SK-N-MC (cell line): ENCODE results near the gene MYL10.

ENCODE experiments used
- DNase-seq: peaks from one replicate; pipeline ENCODE4 v3.0.0-alpha.2; 2011; ENCODE audit warnings: low read depth, low spot score
- H3K27ac ChIP-seq: fragments of 200-600 bp; sonication (generic); 2 replicates; pipeline ENCODE4 v1.5.1; 2016; ENCODE audit warnings: mixed run types
- H3K36me3 ChIP-seq: fragments of 200-600 bp; sonication (generic); 2 replicates; pipeline ENCODE4 v1.6.1; 2017; ENCODE audit warnings: antibody characterized with exemption, low read length, mixed read lengths; ENCODE audit not compliant: insufficient read depth
- H3K4me3 ChIP-seq: fragments of 200-600 bp; sonication (generic); 2 replicates; pipeline ENCODE4 v1.5.1; 2016
- H3K9ac ChIP-seq: fragments of 200-600 bp; sonication (generic); 2 replicates; pipeline ENCODE4 v1.8.0; 2017; ENCODE audit warnings: mixed run types, mixed read lengths; ENCODE audit not compliant: insufficient read length
- H3K9me3 ChIP-seq: fragments of 200-600 bp; sonication (generic); 2 replicates; pipeline ENCODE4 v1.6.1; 2017; ENCODE audit warnings: low read depth, mild to moderate bottlenecking, antibody characterized with exemption, low read length, moderate library complexity, mixed read lengths
- EZH2 ChIP-seq: fragments of 200-600 bp; sonication (generic); IDR thresholded peaks from one replicate; pipeline ENCODE4 v1.6.1; 2017; ENCODE audit warnings: antibody characterized with exemption
- FOXP2 ChIP-seq: optimal IDR thresholded peaks from 2 replicates; pipeline ENCODE3; 2011; ENCODE audit warnings: mild to moderate bottlenecking, moderate library complexity; ENCODE audit not compliant: insufficient read depth; ENCODE audit errors: extremely low read length, control extremely low read depth
- POLR2AphosphoS5 ChIP-seq: IDR thresholded peaks from 2 replicates; pipeline ENCODE4 v1.6.1; 2012; ENCODE audit warnings: mild to moderate bottlenecking, low read depth, low read length, borderline replicate concordance

Gene MYL10

GRCh38 chr7:101620395-101620794, 8.7 kb downstream of the MYL10 start:
- no peak for DNase-seq
- no peak overlapping the region for H3K9ac ChIP-seq
- H3K9me3 ChIP-seq, result no peaks in the 10 kb centered on the region
- no peak overlapping the region for H3K27ac ChIP-seq
- no peak overlapping the region for H3K4me3 ChIP-seq
- no peaks in the 10 kb centered on the region for H3K36me3 ChIP-seq
- TF ChIP-seq FOXP2 (no peak), POLR2AphosphoS5 (no peak), EZH2 (no peak)

- DNase-seq, result no peak
- Histone ChIP-seq H3K9ac (no peak overlapping the region), H3K27ac (no peak overlapping the region), H3K36me3 (no peaks in the 10 kb centered on the region), H3K9me3 (no peaks in the 10 kb centered on the region), H3K4me3 (no peak overlapping the region)
- no peak for TF ChIP-seq POLR2AphosphoS5
- no peak for TF ChIP-seq EZH2
- no peak for TF ChIP-seq FOXP2
Measured at GRCh38 chr7:101618916-101619315, 10.2 kb downstream of the MYL10 start.

GRCh38 chr7:101618207-101618839, 10.8 kb downstream of the MYL10 start:
- Histone ChIP-seq H3K4me3 (no peak overlapping the region), H3K9me3 (no peaks in the 10 kb centered on the region), H3K27ac (no peak overlapping the region), H3K9ac (no peak overlapping the region), H3K36me3 (no peaks in the 10 kb centered on the region)
- no peak for DNase-seq
- TF ChIP-seq FOXP2, result no peak
- no peak for TF ChIP-seq POLR2AphosphoS5
- TF ChIP-seq EZH2, result no peak

- no peak overlapping the region for H3K4me3 ChIP-seq
- TF ChIP-seq EZH2 (no peak), FOXP2 (no peak), POLR2AphosphoS5 (no peak)
Measured at GRCh38 chr7:101617451-101618206, 11.5 kb downstream of the MYL10 start.

GRCh38 chr7:101615446-101615845, 13.7 kb downstream of the MYL10 start:
- H3K9me3 ChIP-seq, result no peaks in the 10 kb centered on the region
- no peak overlapping the region for H3K9ac ChIP-seq
- H3K27ac ChIP-seq, result no peak overlapping the region
- TF ChIP-seq FOXP2, result no peak
- DNase-seq, result no peak
- no peaks in the 10 kb centered on the region for H3K36me3 ChIP-seq
- no peak overlapping the region for H3K4me3 ChIP-seq

More at GRCh38 chr7:101617451-101618206, 11.5 kb downstream of the MYL10 start:
- Histone ChIP-seq H3K9ac (no peak overlapping the region), H3K9me3 (no peaks in the 10 kb centered on the region), H3K27ac (no peak overlapping the region), H3K36me3 (no peaks in the 10 kb centered on the region)
- DNase-seq, result no peak

GRCh38 chr7:101614939-101615302, 14.2 kb downstream of the MYL10 start:
- Histone ChIP-seq H3K9me3 (no peaks in the 10 kb centered on the region), H3K9ac (no peak overlapping the region), H3K4me3 (no peak overlapping the region), H3K27ac (no peak overlapping the region), H3K36me3 (no peaks in the 10 kb centered on the region)
- no peak for DNase-seq
- TF ChIP-seq POLR2AphosphoS5 (no peak), EZH2 (no peak), FOXP2 (no peak)

- no peak overlapping the region for H3K4me3 ChIP-seq
- H3K36me3 ChIP-seq, result no peaks in the 10 kb centered on the region
- no peak overlapping the region for H3K27ac ChIP-seq
- TF ChIP-seq POLR2AphosphoS5 (no peak), FOXP2 (no peak), EZH2 (no peak)
- H3K9ac ChIP-seq, result no peak overlapping the region
- DNase-seq, result no peak
- H3K9me3 ChIP-seq, result no peaks in the 10 kb centered on the region
Measured at GRCh38 chr7:101614098-101614938, 14.8 kb downstream of the MYL10 start.

- Histone ChIP-seq H3K9ac (no peak overlapping the region), H3K27ac (no peak overlapping the region)
- TF ChIP-seq FOXP2 (no peak), POLR2AphosphoS5 (no peak), EZH2 (no peak)
Measured at GRCh38 chr7:101612885-101613515, 16.1 kb downstream of the MYL10 start.

More at GRCh38 chr7:101612885-101613515, 16.1 kb downstream of the MYL10 start:
- DNase-seq, result no peak
- no peak overlapping the region for H3K4me3 ChIP-seq
- no peaks in the 10 kb centered on the region for H3K36me3 ChIP-seq
- no peaks in the 10 kb centered on the region for H3K9me3 ChIP-seq
